T-helper 17 cell (primary cell): ENCODE measurements around the gene SNTN. TPM values are rescaled to one million over a fixed set of nuclear protein-coding genes. Genes with fewer than 3 reads are reported as not detected.

Experiments used
- ATAC-seq: fragments of 150-1000 bp; cut with Tn5 transposase; 2 replicates; pipeline ENCODE4 v1.10.0; 2021; ENCODE audit warnings: mild to moderate bottlenecking, moderate library complexity
- DNase-seq, 3 donors: peaks; one replicate each; pipeline versions ENCODE4 v3.0.0 to v3.0.0-alpha.2; 2020 to 2021
- H3K9me3 ChIP-seq: one replicate; pipeline ENCODE4 v1.7.0; 2013; ENCODE audit warnings: low read length, mild to moderate bottlenecking; ENCODE audit not compliant: control insufficient read depth, poor library complexity, severe bottlenecking
- H3K27ac Mint-ChIP-seq: one replicate; pipeline ENCODE4 v1.8.0; 2022; ENCODE audit warnings: mild to moderate bottlenecking, moderate library complexity, mixed read lengths
- H3K27me3 Mint-ChIP-seq: one replicate; pipeline ENCODE4 v1.8.0; 2022; ENCODE audit warnings: mixed read lengths
- H3K36me3 Mint-ChIP-seq: one replicate; pipeline ENCODE4 v1.8.0; 2022; ENCODE audit warnings: low read depth, mixed read lengths
- H3K4me1 Mint-ChIP-seq: one replicate; pipeline ENCODE4 v1.8.0; 2022; ENCODE audit warnings: mild to moderate bottlenecking, mixed read lengths
- H3K4me3 Mint-ChIP-seq: one replicate; pipeline ENCODE4 v1.8.0; 2022; ENCODE audit warnings: mild to moderate bottlenecking, moderate library complexity, mixed read lengths
- total RNA-seq, 4 donors: library from RNA in 2 of 4; stranded (reverse) in 2 of 4; gene quantifications; one replicate each; pipeline ENCODE4 v1.2.3 and lab custom pipeline; 2022 to 2026

The SNTN gene
- total RNA-seq, result not detected
- 0 to 0.08 reads per million in 2 donors for total RNA-seq (lab: John Stamatoyannopoulos, UW)

DNA sequence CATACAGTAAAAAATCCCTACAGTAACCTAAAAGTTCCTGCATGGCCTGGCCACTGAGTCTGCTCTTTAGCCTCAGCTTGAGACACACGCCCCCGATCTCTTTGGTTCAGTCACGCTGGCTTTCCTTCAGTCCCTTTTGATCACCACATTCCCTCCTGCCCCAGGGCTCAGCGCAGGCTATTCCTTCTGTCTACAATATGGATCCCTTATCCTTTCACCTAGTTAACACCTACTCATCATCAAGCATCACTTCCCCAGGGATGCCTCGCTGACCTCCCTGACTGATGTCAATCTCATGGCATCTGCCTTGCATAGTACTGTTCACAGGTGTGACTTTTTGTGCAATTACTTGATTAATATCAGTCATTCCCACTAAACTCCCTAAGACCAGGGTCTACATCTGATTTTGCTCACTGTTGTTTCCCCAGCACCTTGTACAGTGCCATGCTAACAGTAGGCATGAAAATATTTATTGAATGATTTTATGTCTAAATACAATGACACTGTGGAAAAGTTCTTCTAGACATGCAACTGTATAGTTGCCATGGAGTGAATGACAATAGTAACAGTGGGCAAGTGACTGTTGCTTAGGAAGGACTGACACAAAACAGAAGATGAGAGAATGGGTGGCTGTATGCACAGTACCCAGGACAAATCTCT, at the start of gene SNTN:
TSS of gene SNTN (plus strand) at position 610 of the 660 bp plus-strand sequence. CDS start at position 623, 13 bp downstream.
- no peaks in the 10 kb centered on the region for H3K36me3 Mint-ChIP-seq
- no peak within 1 kb of the TSS for H3K27ac Mint-ChIP-seq
- H3K4me3 Mint-ChIP-seq, result no peak within 1 kb of the TSS
- ATAC-seq (no peak), DNase-seq (no peak)
- no peaks in the 10 kb centered on the region for H3K27me3 Mint-ChIP-seq
- no peaks in the 10 kb centered on the region for H3K9me3 ChIP-seq
- no peaks in the 10 kb centered on the region for H3K4me1 Mint-ChIP-seq

- Mint-ChIP-seq H3K4me3 (no peak overlapping the region), H3K27me3 (no peaks in the 10 kb centered on the region), H3K36me3 (no peaks in the 10 kb centered on the region), H3K4me1 (no peaks in the 10 kb centered on the region), H3K27ac (no peak overlapping the region)
- DNase-seq (no peak), ATAC-seq (no peak)
- H3K9me3 ChIP-seq, result no peaks in the 10 kb centered on the region
Observed at GRCh38 chr3:63607716-63608115, 44.8 kb upstream of the SNTN start.

- Mint-ChIP-seq H3K27ac (no peak overlapping the region), H3K27me3 (no peaks in the 10 kb centered on the region), H3K36me3 (no peaks in the 10 kb centered on the region), H3K4me3 (no peak overlapping the region), H3K4me1 (no peaks in the 10 kb centered on the region)
- DNase-seq (no peak), ATAC-seq (no peak)
- H3K9me3 ChIP-seq, result no peaks in the 10 kb centered on the region
Observed at GRCh38 chr3:63609408-63609807, 43.1 kb upstream of the SNTN start.

- no peaks in the 10 kb centered on the region for H3K27me3 Mint-ChIP-seq
Observed at GRCh38 chr3:63609834-63610233, 42.6 kb upstream of the SNTN start.

GRCh38 chr3:63611382-63611781, 41.1 kb upstream of the SNTN start:
- H3K4me1 Mint-ChIP-seq, result no peaks in the 10 kb centered on the region
- DNase-seq (no peak), ATAC-seq (no peak)
- no peaks in the 10 kb centered on the region for H3K36me3 Mint-ChIP-seq
- no peaks in the 10 kb centered on the region for H3K27me3 Mint-ChIP-seq
- no peaks in the 10 kb centered on the region for H3K9me3 ChIP-seq
- no peak overlapping the region for H3K27ac Mint-ChIP-seq
- H3K4me3 Mint-ChIP-seq, result no peak overlapping the region

More at GRCh38 chr3:63609834-63610233, 42.6 kb upstream of the SNTN start:
- no peak for ATAC-seq
- Mint-ChIP-seq H3K4me3 (no peak overlapping the region), H3K4me1 (no peaks in the 10 kb centered on the region), H3K27ac (no peak overlapping the region), H3K36me3 (no peaks in the 10 kb centered on the region)
- no peaks in the 10 kb centered on the region for H3K9me3 ChIP-seq
- DNase-seq, result no peak

DNA sequence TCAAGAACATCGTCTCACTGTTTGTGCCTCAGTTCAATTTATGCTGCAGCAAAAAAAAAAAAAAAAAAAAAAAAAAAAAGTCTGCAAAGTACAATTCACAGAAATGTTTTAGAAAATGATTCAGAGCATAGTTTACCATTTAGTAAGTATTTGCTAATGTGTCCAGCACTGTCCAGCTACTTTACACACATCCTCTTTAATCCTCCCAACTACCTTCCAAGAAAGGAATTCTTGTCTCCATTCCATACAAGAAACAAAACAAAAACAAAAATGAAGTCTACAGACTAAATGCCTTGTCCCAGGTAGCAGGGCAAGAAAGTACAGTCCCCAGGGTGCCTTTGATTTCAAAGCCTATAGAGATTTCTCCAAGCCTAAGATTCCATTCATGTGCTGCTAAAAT, 38.9 kb upstream of the SNTN start:
- no peak for ATAC-seq
- Mint-ChIP-seq H3K4me3 (no peak overlapping the region), H3K4me1 (no peaks in the 10 kb centered on the region), H3K36me3 (no peaks in the 10 kb centered on the region), H3K27me3 (no peaks in the 10 kb centered on the region), H3K27ac (no peak overlapping the region)
- H3K9me3 ChIP-seq, result no peaks in the 10 kb centered on the region
- DNase-seq, result no peak

DNA sequence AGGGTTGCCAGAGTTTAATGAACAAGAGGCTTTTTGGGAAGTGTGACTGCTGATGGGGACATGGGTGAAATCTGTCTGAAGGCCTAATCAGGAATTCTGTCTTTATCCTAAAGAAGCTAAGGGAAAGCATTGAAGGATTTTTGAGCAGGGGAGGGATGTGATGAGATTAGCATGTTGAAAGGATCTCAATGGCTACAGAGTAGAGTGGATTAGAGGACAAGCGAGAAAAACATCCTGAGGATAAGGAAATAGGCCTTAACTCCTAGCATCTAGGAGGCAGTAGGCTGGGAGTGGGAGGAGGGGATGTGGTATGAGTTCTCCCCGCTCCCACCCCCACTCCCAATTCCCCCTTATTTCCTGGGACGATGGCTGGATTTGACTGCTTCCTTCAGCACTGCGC, 35.1 kb upstream of the SNTN start:
- Mint-ChIP-seq H3K27ac (no peak overlapping the region), H3K27me3 (no peaks in the 10 kb centered on the region), H3K4me1 (no peaks in the 10 kb centered on the region), H3K36me3 (no peaks in the 10 kb centered on the region), H3K4me3 (no peak overlapping the region)
- no peak for ATAC-seq
- no peak for DNase-seq
- no peaks in the 10 kb centered on the region for H3K9me3 ChIP-seq

GRCh38 chr3:63624941-63625560, 27.4 kb upstream of the SNTN start:
- ATAC-seq (no peak), DNase-seq (no peak)
- H3K4me3 Mint-ChIP-seq, result no peak overlapping the region

DNA sequence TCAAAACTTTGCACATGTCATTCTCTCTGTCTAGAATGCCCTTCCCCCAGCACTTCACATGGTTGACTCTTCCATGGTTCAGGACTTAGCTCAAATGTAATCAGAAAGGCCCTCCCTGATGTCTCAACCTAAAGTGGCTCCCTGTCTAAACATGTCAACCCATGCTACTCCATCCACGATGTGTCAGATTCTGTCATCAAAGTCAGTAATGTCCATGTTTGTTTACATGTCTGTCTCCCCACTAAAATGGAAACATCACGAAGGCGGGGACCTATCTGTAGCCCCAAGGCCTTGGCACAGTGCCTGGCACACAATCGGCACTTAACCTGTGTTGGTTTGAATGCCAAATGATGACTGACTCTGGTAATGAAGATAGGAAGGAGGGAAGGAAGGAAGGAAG, 20.8 kb upstream of the SNTN start:
- no peaks in the 10 kb centered on the region for H3K27me3 Mint-ChIP-seq
- H3K4me1 Mint-ChIP-seq, result no peaks in the 10 kb centered on the region
- no peak overlapping the region for H3K27ac Mint-ChIP-seq
- no peaks in the 10 kb centered on the region for H3K9me3 ChIP-seq
- ATAC-seq (no peak), DNase-seq (no peak)
- H3K4me3 Mint-ChIP-seq, result no peak overlapping the region
- no peaks in the 10 kb centered on the region for H3K36me3 Mint-ChIP-seq

More at GRCh38 chr3:63624941-63625560, 27.4 kb upstream of the SNTN start:
- no peaks in the 10 kb centered on the region for H3K36me3 Mint-ChIP-seq
- H3K4me1 Mint-ChIP-seq, result no peaks in the 10 kb centered on the region
- H3K9me3 ChIP-seq, result no peaks in the 10 kb centered on the region
- no peak overlapping the region for H3K27ac Mint-ChIP-seq
- no peaks in the 10 kb centered on the region for H3K27me3 Mint-ChIP-seq

DNA sequence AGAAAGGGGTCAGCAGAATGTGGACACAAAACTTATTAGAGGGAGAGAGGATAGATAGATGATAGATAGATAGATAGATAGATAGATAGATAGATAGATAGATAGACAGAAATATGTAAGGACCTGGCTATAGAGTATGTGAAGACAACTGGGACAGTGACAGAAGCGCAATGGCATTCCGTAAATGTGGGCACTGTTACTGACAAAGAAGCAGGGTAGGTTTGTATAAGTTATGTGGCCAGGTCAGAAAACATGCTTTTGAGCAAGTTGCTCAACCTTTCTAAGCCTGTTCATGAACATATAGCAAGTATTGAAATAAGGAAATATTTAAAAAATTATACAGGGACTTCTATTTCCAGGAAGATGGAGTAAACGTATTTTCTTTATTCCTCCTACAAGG, 17.3 kb upstream of the SNTN start:
- Mint-ChIP-seq H3K4me3 (no peak overlapping the region), H3K27ac (no peak overlapping the region), H3K27me3 (no peaks in the 10 kb centered on the region), H3K4me1 (no peaks in the 10 kb centered on the region), H3K36me3 (no peaks in the 10 kb centered on the region)
- no peaks in the 10 kb centered on the region for H3K9me3 ChIP-seq
- ATAC-seq (no peak), DNase-seq (no peak)

GRCh38 chr3:63639806-63640205, 12.7 kb upstream of the SNTN start:
- Mint-ChIP-seq H3K4me3 (no peak overlapping the region), H3K4me1 (no peaks in the 10 kb centered on the region), H3K36me3 (no peaks in the 10 kb centered on the region), H3K27me3 (peaks cover 5% of the 10 kb centered on the region), H3K27ac (no peak overlapping the region)
- H3K9me3 ChIP-seq, result no peaks in the 10 kb centered on the region
- no peak for DNase-seq
- ATAC-seq, result no peak

DNA sequence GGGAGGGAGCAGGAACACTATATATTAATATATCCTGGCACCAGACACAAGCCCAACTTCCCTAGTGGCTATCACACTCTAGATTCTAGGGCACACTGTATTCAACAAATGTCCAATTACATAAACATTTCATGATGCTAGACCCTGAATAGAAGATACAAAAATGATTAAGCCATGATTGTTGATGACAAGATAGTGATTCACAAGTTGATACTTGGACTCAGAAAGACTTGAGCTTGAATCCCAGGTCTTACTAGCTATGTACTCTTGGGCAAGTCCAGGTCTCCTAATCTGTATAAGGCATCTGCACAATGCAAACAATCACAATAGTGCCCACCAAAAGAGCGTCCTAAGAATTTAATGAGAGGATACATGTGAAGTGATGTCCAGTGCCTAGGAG, 10.0 kb upstream of the SNTN start:
- Mint-ChIP-seq H3K27me3 (peaks cover 5% of the 10 kb centered on the region), H3K27ac (no peak overlapping the region), H3K36me3 (peaks cover 2% of the 10 kb centered on the region), H3K4me1 (no peaks in the 10 kb centered on the region), H3K4me3 (no peak overlapping the region)
- DNase-seq, result no peak
- no peaks in the 10 kb centered on the region for H3K9me3 ChIP-seq
- no peak for ATAC-seq

GRCh38 chr3:63644212-63644797, 8.2 kb upstream of the SNTN start:
- H3K4me1 Mint-ChIP-seq, result no peaks in the 10 kb centered on the region
- H3K36me3 Mint-ChIP-seq, result peaks cover 2% of the 10 kb centered on the region
- ATAC-seq (no peak), DNase-seq (no peak)
- no peak overlapping the region for H3K4me3 Mint-ChIP-seq
- H3K27ac Mint-ChIP-seq, result no peak overlapping the region
- H3K9me3 ChIP-seq, result no peaks in the 10 kb centered on the region
- H3K27me3 Mint-ChIP-seq, result peaks cover 5% of the 10 kb centered on the region
